ENCODE measurements around the gene MNAT1. TPM values are rescaled to one million over a fixed set of nuclear protein-coding genes. Genes with fewer than 3 reads are reported as not detected.

MNAT1 gene
- total RNA-seq, 2 donors from 2014 or later = 20.2 to 29.7 TPM

DNA sequence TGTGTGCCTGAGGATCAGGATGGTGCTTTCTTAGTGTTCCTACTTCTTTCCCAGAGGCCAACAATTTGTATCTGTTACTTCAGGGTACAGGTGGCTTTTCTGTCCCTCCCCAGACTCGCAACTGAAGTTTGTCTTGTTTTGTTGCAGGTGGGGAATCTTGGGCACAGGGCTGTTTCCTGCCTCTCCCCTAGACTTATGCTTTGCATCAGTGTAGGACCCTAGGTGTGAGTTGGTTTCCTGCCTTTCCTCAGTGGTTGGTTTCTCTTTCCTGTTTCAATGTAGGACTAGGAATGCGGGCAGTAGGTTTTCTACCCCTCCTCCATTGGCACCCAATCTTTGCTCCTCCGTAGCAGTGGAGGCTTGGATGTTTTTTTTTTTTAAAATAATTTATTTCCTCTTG lies 159.3 kb downstream of the MNAT1 start:
- Histone ChIP-seq H3K9me3 (no peaks in the 10 kb centered on the region), H3K27ac (no peak overlapping the region), H3K36me3 (no peaks in the 10 kb centered on the region), H3K27me3 (no peaks in the 10 kb centered on the region), H3K4me3 (no peak overlapping the region), H3K4me1 (no peaks in the 10 kb centered on the region)
- TF ChIP-seq, protein P1, sequence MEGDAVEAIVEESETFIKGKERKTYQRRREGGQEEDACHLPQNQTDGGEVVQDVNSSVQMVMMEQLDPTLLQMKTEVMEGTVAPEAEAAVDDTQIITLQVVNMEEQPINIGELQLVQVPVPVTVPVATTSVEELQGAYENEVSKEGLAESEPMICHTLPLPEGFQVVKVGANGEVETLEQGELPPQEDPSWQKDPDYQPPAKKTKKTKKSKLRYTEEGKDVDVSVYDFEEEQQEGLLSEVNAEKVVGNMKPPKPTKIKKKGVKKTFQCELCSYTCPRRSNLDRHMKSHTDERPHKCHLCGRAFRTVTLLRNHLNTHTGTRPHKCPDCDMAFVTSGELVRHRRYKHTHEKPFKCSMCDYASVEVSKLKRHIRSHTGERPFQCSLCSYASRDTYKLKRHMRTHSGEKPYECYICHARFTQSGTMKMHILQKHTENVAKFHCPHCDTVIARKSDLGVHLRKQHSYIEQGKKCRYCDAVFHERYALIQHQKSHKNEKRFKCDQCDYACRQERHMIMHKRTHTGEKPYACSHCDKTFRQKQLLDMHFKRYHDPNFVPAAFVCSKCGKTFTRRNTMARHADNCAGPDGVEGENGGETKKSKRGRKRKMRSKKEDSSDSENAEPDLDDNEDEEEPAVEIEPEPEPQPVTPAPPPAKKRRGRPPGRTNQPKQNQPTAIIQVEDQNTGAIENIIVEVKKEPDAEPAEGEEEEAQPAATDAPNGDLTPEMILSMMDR (IDR thresholded peaks at IDR 0.05) = no peak
- DNase-seq (ENCODE audit: low spot score) = no peak

DNA sequence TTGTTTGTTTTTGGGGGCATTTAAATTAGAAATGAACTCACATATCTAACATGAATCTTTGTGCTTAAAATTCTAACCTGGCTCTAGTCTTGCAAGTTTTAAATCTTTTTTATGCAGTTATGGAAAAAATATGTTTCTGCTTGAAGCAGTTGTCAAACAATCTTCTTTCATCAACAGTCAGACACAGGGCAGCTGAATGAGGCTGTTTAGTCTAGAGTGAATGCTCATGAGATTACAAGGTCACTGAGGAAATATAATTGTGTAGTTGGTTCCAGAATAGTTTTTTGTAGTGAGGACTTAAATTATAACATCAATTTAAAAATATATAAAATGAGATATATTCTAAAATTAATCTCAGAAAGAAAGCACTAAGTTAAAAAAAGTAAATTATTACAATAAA lies 169.8 kb downstream of the MNAT1 start:
- H3K27ac ChIP-seq = no peak overlapping the region
- DNase-seq (ENCODE audit: low spot score) = no peak

DNA sequence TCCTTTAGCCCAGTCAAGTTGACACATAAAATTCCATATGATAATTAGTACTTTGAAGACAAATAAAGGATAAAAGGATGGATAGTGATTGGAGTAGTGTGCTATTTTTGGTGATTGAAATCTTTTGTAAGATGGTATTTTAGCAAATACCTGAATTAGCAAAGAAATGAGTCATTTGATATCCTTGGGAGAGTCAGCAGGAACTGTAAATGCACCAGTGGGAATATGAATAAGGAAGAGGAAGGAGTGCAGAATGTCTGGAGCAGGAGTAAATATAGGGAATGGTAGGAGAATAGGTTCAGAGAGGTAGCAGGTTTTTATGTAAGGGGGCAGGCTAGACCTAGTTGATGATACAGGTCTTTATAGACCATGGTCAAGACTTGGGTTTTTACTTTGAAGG lies 171.4 kb downstream of the MNAT1 start:
- no peaks in the 10 kb centered on the region for H3K27me3 ChIP-seq
- no peak overlapping the region for H3K4me3 ChIP-seq
- H3K4me1 ChIP-seq = no peaks in the 10 kb centered on the region
- no peak overlapping the region for H3K27ac ChIP-seq
- DNase-seq (ENCODE audit: low spot score) = no peak
- H3K36me3 ChIP-seq = no peaks in the 10 kb centered on the region
- no peaks in the 10 kb centered on the region for H3K9me3 ChIP-seq
- TF ChIP-seq, protein P1 (IDR thresholded peaks at IDR 0.05) = no peak

More for the DNA sequence above, 169.8 kb downstream of the MNAT1 start:
- Histone ChIP-seq H3K9me3 (no peaks in the 10 kb centered on the region), H3K36me3 (no peaks in the 10 kb centered on the region), H3K4me1 (no peaks in the 10 kb centered on the region), H3K4me3 (no peak overlapping the region), H3K27me3 (no peaks in the 10 kb centered on the region)
- TF ChIP-seq, protein P1 (IDR thresholded peaks at IDR 0.05) = no peak

DNA sequence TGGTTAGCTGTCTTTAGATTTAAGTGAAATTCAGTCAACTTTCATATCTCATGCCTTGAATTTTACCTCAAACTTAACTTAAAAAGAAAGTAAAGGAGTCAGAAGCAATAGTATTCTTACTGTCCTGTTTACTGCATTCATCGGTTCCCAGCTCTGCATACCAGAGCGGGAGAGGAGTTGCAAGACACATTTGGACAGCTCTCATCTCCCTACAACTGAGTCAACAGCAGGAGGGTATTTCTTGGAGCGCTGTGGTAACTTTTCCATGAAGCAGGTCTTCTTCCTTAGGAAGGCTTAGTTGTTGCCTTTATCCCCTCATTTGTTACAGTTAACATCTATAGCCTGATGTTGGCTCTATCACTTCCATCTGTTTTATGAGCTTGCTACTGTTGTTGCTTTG lies 181.2 kb downstream of the MNAT1 start:
- Histone ChIP-seq H3K4me1 (peaks cover 0 to 5% of the 10 kb centered on the region in 2 donors), H3K9me3 (no peaks in the 10 kb centered on the region)
- TF ChIP-seq, protein P1 (IDR thresholded peaks at IDR 0.05) = no peak

DNA sequence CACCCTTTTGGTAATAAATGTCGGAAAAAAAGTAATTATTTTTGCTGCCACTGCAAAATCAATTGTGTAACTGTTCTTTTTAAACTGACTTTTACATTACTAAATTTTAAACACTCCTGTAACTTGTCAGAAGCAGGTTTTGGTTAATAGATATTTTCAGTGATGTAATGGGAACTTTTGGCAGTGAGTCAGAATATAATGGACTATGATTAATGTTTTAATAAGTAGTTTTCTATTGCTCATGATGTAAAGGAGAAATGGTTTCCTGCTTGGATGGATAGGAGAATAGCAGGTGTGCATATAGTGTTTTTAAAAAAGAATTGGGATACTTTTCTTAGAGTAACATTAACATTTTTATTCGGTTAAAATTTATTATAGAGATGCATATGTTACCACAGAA lies 187.5 kb downstream of the MNAT1 start:
- no peaks in the 10 kb centered on the region for H3K27me3 ChIP-seq
- H3K4me3 ChIP-seq = no peak overlapping the region
- H3K27ac ChIP-seq = no peak overlapping the region
- H3K4me1 ChIP-seq = no peaks in the 10 kb centered on the region
- H3K36me3 ChIP-seq = no peaks in the 10 kb centered on the region
- TF ChIP-seq, protein P1 (IDR thresholded peaks at IDR 0.05) = no peak
- no peaks in the 10 kb centered on the region for H3K9me3 ChIP-seq
- DNase-seq (ENCODE audit: low spot score) = no peak

More for the DNA sequence above, 181.2 kb downstream of the MNAT1 start:
- no peak for DNase-seq (ENCODE audit: low spot score)
- no peaks in the 10 kb centered on the region for H3K36me3 ChIP-seq
- H3K27ac ChIP-seq = no peak overlapping the region
- no peak overlapping the region for H3K4me3 ChIP-seq
- H3K27me3 ChIP-seq = no peaks in the 10 kb centered on the region

DNA sequence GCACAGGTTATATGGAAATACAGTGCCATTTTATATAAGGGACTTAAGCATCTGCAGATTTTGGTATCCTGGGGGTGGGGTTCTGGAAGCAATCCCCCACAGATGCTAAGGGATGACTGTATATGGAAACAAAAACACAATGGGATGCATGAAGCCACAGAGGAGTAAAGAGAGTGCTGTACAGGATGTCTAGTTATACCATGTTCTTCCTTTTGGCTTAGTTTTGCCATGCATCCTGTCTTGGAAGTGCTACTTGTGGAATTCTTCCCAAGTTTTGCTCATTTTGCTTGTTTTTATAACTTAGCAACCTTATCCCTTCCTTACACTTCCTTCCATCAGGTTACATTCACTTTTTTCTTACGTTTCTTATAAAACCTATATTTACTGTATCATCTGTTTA lies 190.7 kb downstream of the MNAT1 start:
- Histone ChIP-seq H3K4me1 (no peaks in the 10 kb centered on the region), H3K27me3 (no peaks in the 10 kb centered on the region), H3K4me3 (no peak overlapping the region), H3K9me3 (no peaks in the 10 kb centered on the region), H3K27ac (no peak overlapping the region), H3K36me3 (no peaks in the 10 kb centered on the region)
- DNase-seq (ENCODE audit: low spot score) = no peak
- TF ChIP-seq, protein P1 (IDR thresholded peaks at IDR 0.05) = no peak

All from right atrium auricular region (tissue), 2 donors.